ENCODE results near the gene SSRP1. TPM values are rescaled to one million over a fixed set of nuclear protein-coding genes. Genes with fewer than 3 reads are reported as not detected.
"Not testable (repeated sequence)": the region's sequence is repeated elsewhere in the genome, so short reads cannot be mapped to it uniquely, and the experiment has no call there.

Gene SSRP1
- total and polyA plus RNA-seq, 7 donors: 30.5 to 91.3 (median 54.6) TPM

DNA sequence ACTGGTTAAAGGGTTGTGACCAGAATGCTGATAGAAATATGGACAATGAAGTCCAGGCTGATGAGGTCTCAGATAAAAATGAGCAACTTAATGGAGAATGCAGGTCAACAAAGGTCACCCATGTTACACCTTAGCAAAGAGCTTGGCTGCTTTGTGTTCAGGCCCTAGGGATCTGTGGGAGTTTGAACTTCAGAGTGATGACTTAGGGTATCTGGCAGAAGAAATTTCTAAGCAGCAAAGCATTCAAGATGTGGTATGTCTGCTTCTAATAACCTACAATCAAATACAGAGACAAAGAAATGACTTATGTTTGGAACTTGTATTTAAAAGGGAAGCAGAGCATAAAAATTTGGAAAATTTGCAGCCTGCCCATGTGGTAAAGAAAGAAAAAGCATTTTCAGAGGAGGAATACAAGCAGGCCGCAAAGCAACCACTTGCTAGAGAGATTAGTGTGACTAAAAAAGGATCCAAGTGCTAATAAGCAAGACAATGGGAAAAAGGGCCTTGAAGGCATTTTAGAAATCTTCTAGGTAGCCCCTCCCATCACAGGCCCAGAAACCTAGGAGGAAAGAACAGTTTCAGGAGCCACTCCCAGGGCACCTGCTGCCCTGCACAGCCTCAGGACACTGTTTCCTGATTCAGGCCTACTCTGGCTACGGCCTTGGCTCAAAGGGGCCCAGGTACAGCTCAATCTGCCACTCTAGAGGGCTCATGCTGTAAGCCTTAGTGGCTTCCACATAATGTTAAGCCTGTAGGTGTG lies 52.3 kb downstream of the SSRP1 start:
- intact Hi-C loops (cut with DNase I): no loop called here
- Histone ChIP-seq H3K36me3 (no peaks in the 10 kb centered on the region), H3K27me3 (no peaks in the 10 kb centered on the region), H3K4me3 (no peak overlapping the region), H3K4me1 (peaks cover 0 to 2% (median 0%) of the 10 kb centered on the region in 4 donors), H3K9me3 (no peaks in the 10 kb centered on the region), H3K27ac (no peak overlapping the region)
- TF ChIP-seq POLR2AphosphoS5 (IDR thresholded peaks at IDR 0.05) (no peak), POLR2A (IDR thresholded peaks at IDR 0.05) (no peak), EP300 (IDR thresholded peaks at IDR 0.05) (no peak), CTCF (IDR thresholded peaks at IDR 0.05) (no peak)
- no peak for DNase-seq
- WGBS, 2 donors: 57 to 79% methylated on average over 2 of the region's 2 CpGs

- DNase-seq; H3K9me3 ChIP-seq; H3K27ac ChIP-seq; H3K27me3 ChIP-seq; H3K4me3 ChIP-seq; intact Hi-C loops (cut with DNase I); H3K36me3 ChIP-seq: not testable (repeated sequence)
- H3K4me1 ChIP-seq: peaks cover 0 to 14% (median 7%) of the 10 kb centered on the region in 4 donors
- WGBS, 2 donors: 88 to 94% methylated on average over 6 of the region's 6 CpGs
Observed at GRCh38 chr11:57281546-57281945, 54.1 kb downstream of the SSRP1 start.

GRCh38 chr11:57279116-57279515 lies 56.6 kb downstream of the SSRP1 start:
- 91 to 96% methylated on average over 5 of the region's 5 CpGs for WGBS, 2 donors
- intact Hi-C loops (cut with DNase I): no loop called here
- H3K27ac ChIP-seq: peak overlapping the region in 1 of 4 donors; percentile 75

DNA sequence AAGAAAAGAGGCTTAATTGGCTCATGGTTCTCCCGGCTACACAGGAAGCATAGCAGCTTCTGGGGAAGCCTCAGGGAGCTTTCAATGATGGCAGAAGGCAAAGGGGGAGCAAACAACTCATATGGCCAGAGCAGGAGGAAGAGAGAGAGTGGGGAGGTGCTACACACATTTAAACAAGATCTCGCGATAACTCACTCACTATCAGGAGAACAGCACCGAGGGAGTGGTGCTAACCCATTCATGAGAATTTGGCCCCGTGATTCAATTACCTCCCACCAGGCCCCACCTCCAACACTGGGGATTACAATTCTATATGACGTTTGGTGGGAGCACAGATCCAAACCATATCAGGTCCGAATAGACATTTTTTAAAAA lies 57.0 kb downstream of the SSRP1 start:
- Histone ChIP-seq H3K9me3 (peaks cover 0 to 2% (median 0%) of the 10 kb centered on the region in 4 donors), H3K4me1 (peaks cover 0 to 14% (median 7%) of the 10 kb centered on the region in 4 donors), H3K36me3 (no peaks in the 10 kb centered on the region), H3K4me3 (no peak overlapping the region), H3K27me3 (no peaks in the 10 kb centered on the region), H3K27ac (peak overlapping the region in 2 of 4 donors; percentile 33 to 75)
- 88 to 91% methylated on average over 7 of the region's 7 CpGs for WGBS, 2 donors
- intact Hi-C loops (cut with DNase I): no loop called here
- no peak for DNase-seq
- TF ChIP-seq EP300 (IDR thresholded peaks at IDR 0.05) (no peak), CTCF (IDR thresholded peaks at IDR 0.05) (no peak), POLR2AphosphoS5 (IDR thresholded peaks at IDR 0.05) (no peak), POLR2A (IDR thresholded peaks at IDR 0.05) (no peak)

More at GRCh38 chr11:57279116-57279515, 56.6 kb downstream of the SSRP1 start:
- TF ChIP-seq EP300 (IDR thresholded peaks at IDR 0.05): no peak
- no peak for TF ChIP-seq CTCF (IDR thresholded peaks at IDR 0.05)
- no peak for TF ChIP-seq POLR2AphosphoS5 (IDR thresholded peaks at IDR 0.05)
- Histone ChIP-seq H3K9me3 (no peaks in the 10 kb centered on the region), H3K4me3 (no peak overlapping the region), H3K36me3 (no peaks in the 10 kb centered on the region), H3K27me3 (no peaks in the 10 kb centered on the region), H3K4me1 (peaks cover 0 to 14% (median 7%) of the 10 kb centered on the region in 4 donors)
- no peak for DNase-seq

GRCh38 chr11:57277845-57278720 lies 57.6 kb downstream of the SSRP1 start:
- peaks cover 0 to 6% (median 0%) of the 10 kb centered on the region in 4 donors for H3K9me3 ChIP-seq
- intact Hi-C loops (cut with DNase I): no loop called here
- TF ChIP-seq CTCF (IDR thresholded peaks at IDR 0.05) (peak; percentile 40 to 78 (median 68)), POLR2A (IDR thresholded peaks at IDR 0.05) (no peak), EP300 (IDR thresholded peaks at IDR 0.05) (no peak)
- no peaks in the 10 kb centered on the region for H3K27me3 ChIP-seq
- H3K27ac ChIP-seq: peak overlapping the region; percentile 17 to 75 (median 36)
- H3K4me3 ChIP-seq: no peak overlapping the region
- 8 to 11% methylated on average over 14 of the region's 14 CpGs for WGBS, 2 donors
- no peaks in the 10 kb centered on the region for H3K36me3 ChIP-seq
- peaks cover 0 to 14% (median 7%) of the 10 kb centered on the region in 4 donors for H3K4me1 ChIP-seq
- DNase-seq: peak; percentile 83
